PC-9 (cell line): ENCODE measurements around the gene SEC31A. TPM values are rescaled to one million over a fixed set of nuclear protein-coding genes. Genes with fewer than 3 reads are reported as not detected.

Source experiments
- BruUV-seq: library from RNA; stranded (reverse); fragments of 400-500 nt; replicated peaks from 2 replicates; lab custom pipeline; 2021; lab: Mats Ljungman, UMichigan
- CTCF ChIA-PET: fragments of 300-600 bp; sonication (Branson Sonifier 250); formaldehyde crosslinking; loops from one replicate; lab custom pipeline; 2022; ENCODE audit warnings: antibody characterized with exemption; lab: Charles Lee
- POLR2A ChIA-PET: fragments of 300-600 bp; sonication (Branson Sonifier 250); formaldehyde crosslinking; loops from one replicate; lab custom pipeline; 2022; ENCODE audit warnings: antibody characterized with exemption; ENCODE audit not compliant: unreplicated experiment; lab: Charles Lee
- DNase-seq, 2 experiments: peaks; one replicate each; pipeline versions ENCODE4 v3.0.0 to v3.0.0-alpha.2; 2015 to 2022; ENCODE audit warnings: mixed read lengths in 1 of 2
- H2AFZ ChIP-seq: fragments of 200-600 bp; sonication (generic); 2 replicates; pipeline ENCODE4 v1.8.1; 2017; ENCODE audit warnings: antibody characterized with exemption
- H3F3A ChIP-seq: fragments of 200-600 bp; sonication (generic); 2 replicates; pipeline ENCODE4 v1.8.1; 2017; ENCODE audit warnings: antibody characterized with exemption, mild to moderate bottlenecking, low read depth; ENCODE audit not compliant: insufficient read depth
- H3K27ac ChIP-seq: fragments of 200-600 bp; sonication (generic); 2 replicates; pipeline ENCODE4 v1.6.1; 2016; ENCODE audit warnings: mixed run types
- H3K27me3 ChIP-seq: fragments of 200-600 bp; sonication (generic); 2 replicates; pipeline ENCODE4 v1.6.1; 2016; ENCODE audit warnings: low read depth, mixed run types; ENCODE audit not compliant: insufficient read depth
- H3K36me3 ChIP-seq: fragments of 200-600 bp; sonication (generic); 2 replicates; pipeline ENCODE4 v1.6.1; 2016; ENCODE audit warnings: low read depth, mixed run types
- H3K4me1 ChIP-seq: fragments of 200-600 bp; sonication (generic); replicated peaks from 2 replicates; pipeline ENCODE4 v1.6.1; 2016; ENCODE audit warnings: mixed run types; ENCODE audit not compliant: insufficient read depth
- H3K4me2 ChIP-seq: fragments of 200-600 bp; sonication (generic); 2 replicates; pipeline ENCODE4 v1.6.1; 2017; ENCODE audit warnings: mixed run types
- H3K4me3 ChIP-seq: fragments of 200-600 bp; sonication (generic); 2 replicates; pipeline ENCODE4 v1.6.1; 2016; ENCODE audit warnings: mixed run types
- H3K79me2 ChIP-seq: fragments of 200-600 bp; sonication (generic); 2 replicates; pipeline ENCODE4 v1.6.1; 2017; ENCODE audit warnings: low read depth, mixed run types
- H3K9me2 ChIP-seq: fragments of 200-600 bp; sonication (generic); 2 replicates; pipeline ENCODE4 v1.8.1; 2017; ENCODE audit warnings: mild to moderate bottlenecking; ENCODE audit not compliant: insufficient read depth
- H3K9me3 ChIP-seq: fragments of 200-600 bp; sonication (generic); 2 replicates; pipeline ENCODE4 v1.8.1; 2016; ENCODE audit warnings: low read depth; ENCODE audit not compliant: insufficient read depth
- H4K20me1 ChIP-seq: fragments of 200-600 bp; sonication (generic); 2 replicates; pipeline ENCODE4 v1.8.1; 2017; ENCODE audit not compliant: insufficient read depth
- EZH2 ChIP-seq: fragments of 200-600 bp; sonication (generic); IDR thresholded peaks from 2 replicates; pipeline ENCODE4 v1.8.0; 2017; ENCODE audit warnings: antibody characterized with exemption, low read depth
- intact Hi-C: fragments of 100-400 bp; cut with micrococcal nuclease; formaldehyde crosslinking; loops from one replicate; pipeline ENCODE4 v1.10.0; 2022; ENCODE audit not compliant: unreplicated experiment
- total RNA-seq: library from RNA; stranded (reverse); gene quantifications from 2 replicates; pipeline ENCODE4 v1.2.3, GENCODE V29; 2021
- TF ChIP-seq, protein P1 (sequence below): fragments of 200-600 bp; sonication (generic); conservative IDR thresholded peaks from 2 replicates; pipeline ENCODE4 v1.6.1; 2017; ENCODE audit warnings: mixed run types, antibody characterized with exemption, mild to moderate bottlenecking, moderate library complexity

The SEC31A gene
- total RNA-seq, 1 experiment from 2014 or later, result 95.5 TPM

DNA sequence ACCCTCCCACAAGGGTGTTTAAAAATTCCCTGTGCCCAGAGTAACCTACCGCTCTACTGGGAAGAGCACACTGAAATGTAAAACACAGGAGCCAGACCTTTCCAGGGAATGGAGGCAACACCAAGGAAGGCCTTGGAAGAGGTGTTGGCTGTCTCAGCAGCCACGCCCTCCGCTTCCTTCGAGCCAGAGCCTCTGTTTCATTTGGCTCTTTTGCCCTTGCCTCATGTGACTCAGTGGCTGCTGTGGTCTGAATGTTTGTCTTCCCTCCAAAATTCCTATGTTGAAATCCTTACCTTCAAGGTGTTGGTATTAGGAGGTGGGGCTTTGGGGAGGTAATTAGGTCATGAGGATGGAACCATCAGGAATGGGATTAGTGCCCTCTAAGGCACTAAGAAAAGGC lies 103.6 kb downstream of the SEC31A start:
- no peaks in the 10 kb centered on the region for H3K27me3 ChIP-seq
- no peaks in the 10 kb centered on the region for H3K9me2 ChIP-seq
- BruUV-seq, result no TSS peak
- peaks cover 32% of the 10 kb centered on the region; the same call in 1 of the 2 replicates for H3F3A ChIP-seq
- no peak overlapping the region for H3K4me3 ChIP-seq
- H3K4me1 ChIP-seq, result peaks cover 39% of the 10 kb centered on the region
- peaks cover 19% of the 10 kb centered on the region for H3K79me2 ChIP-seq
- H3K4me2 ChIP-seq, result no peak overlapping the region
- ChIA-PET POLR2A (no interaction called here), CTCF (interaction anchor here (0.7 kb wide), 1 partner anchor 71 kb away, joined by 6 read pairs; no protein-coding TSS in a partner anchor)
- intact Hi-C loops, result no loop called here
- no peaks in the 10 kb centered on the region for H3K36me3 ChIP-seq
- no peaks in the 10 kb centered on the region for H4K20me1 ChIP-seq
- no peak overlapping the region for H2AFZ ChIP-seq
- H3K27ac ChIP-seq, result no peak overlapping the region
- peaks cover 3% of the 10 kb centered on the region; the same call in 1 of the 2 replicates for H3K9me3 ChIP-seq
- no peak for TF ChIP-seq EZH2
- DNase-seq, result peak; percentile 17 to 66

DNA sequence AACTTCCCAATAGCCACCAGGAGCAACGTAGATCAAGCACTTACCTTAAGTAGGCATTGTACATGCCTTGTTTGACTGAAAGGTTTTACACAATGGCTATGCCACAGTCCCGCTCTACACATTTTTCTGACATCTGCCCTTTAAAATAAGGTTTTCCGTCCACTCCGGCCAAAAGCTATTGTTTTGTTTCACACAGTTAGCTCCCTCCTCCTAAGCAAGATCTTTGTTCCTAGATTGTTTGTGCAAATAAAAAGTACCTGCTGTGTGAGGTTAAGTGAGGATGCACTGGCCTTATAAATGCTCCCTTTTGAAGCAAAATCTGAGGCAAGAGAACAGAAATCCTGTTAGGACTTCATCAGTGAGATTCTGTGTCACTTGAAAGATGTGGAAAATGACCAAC lies 104.1 kb downstream of the SEC31A start:
- H3K27ac ChIP-seq, result 0 out of 2 replicates have a peak overlapping the region, but pooled peaks have one; percentile 89
- H3K36me3 ChIP-seq, result no peaks in the 10 kb centered on the region
- no peaks in the 10 kb centered on the region for H3K27me3 ChIP-seq
- H3K4me1 ChIP-seq, result peaks cover 44% of the 10 kb centered on the region
- POLR2A ChIA-PET, result no interaction called here
- CTCF ChIA-PET, result interaction anchor here (0.7 kb wide), 1 partner anchor 71 kb away, joined by 6 read pairs; no protein-coding TSS in a partner anchor
- DNase-seq, result no peak
- BruUV-seq, result no TSS peak
- peaks cover 22% of the 10 kb centered on the region for H3K79me2 ChIP-seq
- H3K4me3 ChIP-seq, result no peak overlapping the region
- H3K4me2 ChIP-seq, result no peak overlapping the region
- H3F3A ChIP-seq, result peaks cover 32% of the 10 kb centered on the region; the same call in 1 of the 2 replicates
- no peak for TF ChIP-seq EZH2
- TF ChIP-seq, protein P1, sequence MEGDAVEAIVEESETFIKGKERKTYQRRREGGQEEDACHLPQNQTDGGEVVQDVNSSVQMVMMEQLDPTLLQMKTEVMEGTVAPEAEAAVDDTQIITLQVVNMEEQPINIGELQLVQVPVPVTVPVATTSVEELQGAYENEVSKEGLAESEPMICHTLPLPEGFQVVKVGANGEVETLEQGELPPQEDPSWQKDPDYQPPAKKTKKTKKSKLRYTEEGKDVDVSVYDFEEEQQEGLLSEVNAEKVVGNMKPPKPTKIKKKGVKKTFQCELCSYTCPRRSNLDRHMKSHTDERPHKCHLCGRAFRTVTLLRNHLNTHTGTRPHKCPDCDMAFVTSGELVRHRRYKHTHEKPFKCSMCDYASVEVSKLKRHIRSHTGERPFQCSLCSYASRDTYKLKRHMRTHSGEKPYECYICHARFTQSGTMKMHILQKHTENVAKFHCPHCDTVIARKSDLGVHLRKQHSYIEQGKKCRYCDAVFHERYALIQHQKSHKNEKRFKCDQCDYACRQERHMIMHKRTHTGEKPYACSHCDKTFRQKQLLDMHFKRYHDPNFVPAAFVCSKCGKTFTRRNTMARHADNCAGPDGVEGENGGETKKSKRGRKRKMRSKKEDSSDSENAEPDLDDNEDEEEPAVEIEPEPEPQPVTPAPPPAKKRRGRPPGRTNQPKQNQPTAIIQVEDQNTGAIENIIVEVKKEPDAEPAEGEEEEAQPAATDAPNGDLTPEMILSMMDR, result no peak
- peaks cover 3% of the 10 kb centered on the region; the same call in 1 of the 2 replicates for H3K9me3 ChIP-seq
- H3K9me2 ChIP-seq, result no peaks in the 10 kb centered on the region
- no peaks in the 10 kb centered on the region for H4K20me1 ChIP-seq
- H2AFZ ChIP-seq, result no peak overlapping the region
- intact Hi-C loops, result no loop called here

DNA sequence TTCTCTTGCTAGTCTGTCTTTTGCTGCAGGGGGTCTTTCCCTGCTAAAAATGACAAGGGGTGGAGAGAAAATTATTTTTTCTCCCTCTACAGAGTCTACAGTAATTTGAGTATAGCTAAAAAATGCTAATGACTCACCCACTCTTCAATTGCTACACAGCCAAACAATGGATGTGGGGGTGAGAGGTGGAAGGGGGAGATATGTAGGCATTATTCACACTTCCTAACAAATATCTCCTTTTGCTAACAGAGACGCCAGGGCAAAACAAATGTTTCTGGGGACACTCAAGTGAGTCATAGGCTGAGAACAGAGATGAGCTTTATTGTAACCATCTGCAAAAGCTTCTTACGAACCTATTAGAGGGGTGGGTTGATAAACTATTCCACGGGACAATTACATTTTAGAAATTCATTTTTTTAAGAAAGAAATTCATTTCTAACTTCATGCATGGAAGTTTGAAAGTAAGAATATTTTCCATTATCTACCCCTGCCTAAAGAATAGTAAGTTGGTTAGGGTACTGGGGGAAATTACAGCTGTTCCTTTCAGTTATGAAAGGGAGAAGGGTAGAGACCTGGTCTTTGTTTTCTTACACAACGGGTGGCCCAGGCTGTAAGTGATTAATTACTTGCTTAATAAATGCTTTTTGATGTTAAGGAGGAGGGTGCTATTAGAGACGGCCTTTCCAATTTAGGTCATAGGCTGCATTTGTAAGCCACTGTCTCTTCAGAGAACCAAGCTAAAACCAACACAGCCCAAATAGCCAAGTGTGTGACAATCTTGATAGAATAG lies 105.1 kb downstream of the SEC31A start:
- peaks cover 3% of the 10 kb centered on the region; the same call in 1 of the 2 replicates for H3K9me3 ChIP-seq
- H3K36me3 ChIP-seq, result no peaks in the 10 kb centered on the region
- peaks cover 27% of the 10 kb centered on the region for H3K79me2 ChIP-seq
- peak overlapping the region; percentile 82 for H3K4me2 ChIP-seq
- H2AFZ ChIP-seq, result peak overlapping the region; percentile 9; the same call in 1 of the 2 replicates
- POLR2A ChIA-PET, result interaction anchor here (0.5 to 1.2 kb wide), 4 partner anchors 10 to 391 kb away, joined by 3 to 19 read pairs (median 6); partner anchors contain the start of gene SCD5
- no peaks in the 10 kb centered on the region for H3K9me2 ChIP-seq
- peaks cover 50% of the 10 kb centered on the region for H3K4me1 ChIP-seq
- H3K4me3 ChIP-seq, result peak overlapping the region; percentile 45; the same call in 1 of the 2 replicates
- H3K27ac ChIP-seq, result peak overlapping the region; percentile 89
- intact Hi-C loops, result loop anchor here (1.0 kb wide), 1 partner anchor 9 kb away; no protein-coding TSS in a partner anchor
- H3K27me3 ChIP-seq, result no peaks in the 10 kb centered on the region
- H4K20me1 ChIP-seq, result no peaks in the 10 kb centered on the region
- BruUV-seq, result no TSS peak
- peaks cover 32% of the 10 kb centered on the region; the same call in 1 of the 2 replicates for H3F3A ChIP-seq
- CTCF ChIA-PET, result no interaction called here
- peak; percentile 53 to 90 for DNase-seq
- TF ChIP-seq EZH2, result no peak
- TF ChIP-seq, protein P1, result no peak
